ENCODE data around the gene PCNA.

GRCh38 chr20:5080384-5080877, 39.3 kb downstream of the PCNA start:
- TF ChIP-seq CTCF (conservative IDR thresholded peaks at IDR 0.05; ENCODE audit: low read length) (no peak), EZH2phosphoT487 (IDR thresholded peaks at IDR 0.05; ENCODE audit: borderline replicate concordance) (no peak)

All from Loucy (cell line).